ENCODE data around the gene ZBTB34. TPM values are rescaled to one million over a fixed set of nuclear protein-coding genes. Genes with fewer than 3 reads are reported as not detected.

Gene ZBTB34
- total RNA-seq, 1 experiment from 2014 or later: 15.8 TPM

DNA sequence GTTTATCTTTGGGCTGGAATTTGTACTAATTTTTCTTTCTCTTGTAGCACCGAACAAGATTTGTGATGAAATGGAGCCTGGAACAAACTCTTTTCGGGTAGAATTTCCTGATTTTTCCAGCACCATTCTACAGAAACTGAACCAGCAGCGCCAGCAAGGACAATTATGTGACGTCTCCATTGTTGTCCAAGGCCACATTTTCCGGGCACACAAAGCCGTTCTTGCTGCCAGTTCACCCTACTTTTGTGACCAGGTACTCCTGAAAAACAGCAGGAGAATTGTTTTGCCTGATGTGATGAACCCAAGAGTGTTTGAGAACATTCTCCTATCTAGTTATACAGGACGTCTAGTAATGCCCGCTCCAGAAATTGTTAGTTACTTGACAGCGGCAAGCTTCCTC lies 28.0 kb upstream of the ZBTB34 start:
- Histone ChIP-seq H3T11ph (ENCODE audit: low read length) (no peak overlapping the region), H3K18ac (ENCODE audit: insufficient read length, low read depth, low read length) (no peak overlapping the region), H3K4me1 (ENCODE audit: insufficient read depth, low read length) (no peaks in the 10 kb centered on the region), H4K8ac (replicated peaks; ENCODE audit: insufficient read length, low read depth, low read length) (no peak overlapping the region), H3K27me3 (ENCODE audit: insufficient read depth, low read length) (no peaks in the 10 kb centered on the region), H3K4ac (ENCODE audit: low read depth, low read length) (no peak overlapping the region), H2BK15ac (ENCODE audit: low read depth, low read length) (no peak overlapping the region), H3K79me2 (ENCODE audit: insufficient read depth, low read length) (no peaks in the 10 kb centered on the region), H3K9me3 (ENCODE audit: control insufficient read depth, low read depth, low read length) (no peaks in the 10 kb centered on the region), H3K23ac (ENCODE audit: insufficient read length, low read depth, low read length) (no peak overlapping the region), H2AK5ac (ENCODE audit: insufficient read length, low read length) (no peak overlapping the region), H3K79me1 (ENCODE audit: insufficient read depth, low read depth, low read length, poor library complexity, severe bottlenecking) (no peaks in the 10 kb centered on the region), H4K5ac (ENCODE audit: insufficient read length, low read depth, low read length) (no peak overlapping the region), H2AFZ (ENCODE audit: low read length) (no peak overlapping the region), H3K9ac (ENCODE audit: extremely low read depth, insufficient read length, low read length) (no peak overlapping the region), H3K56ac (ENCODE audit: insufficient read length, low read depth, low read length) (no peak overlapping the region), H3K14ac (ENCODE audit: insufficient read depth, low read length) (no peak overlapping the region), H3K23me2 (ENCODE audit: insufficient read length, low read depth, low read length, poor library complexity, severe bottlenecking) (no peaks in the 10 kb centered on the region), H3K4me2 (ENCODE audit: insufficient read depth, insufficient read length, low read length) (no peak overlapping the region), H2BK120ac (ENCODE audit: low read depth, low read length, poor library complexity, severe bottlenecking) (no peak overlapping the region), H4K20me1 (ENCODE audit: control insufficient read depth, insufficient read depth, insufficient read length) (no peaks in the 10 kb centered on the region), H2BK5ac (ENCODE audit: insufficient read length, low read length) (no peak overlapping the region), H2BK12ac (ENCODE audit: insufficient read length, low read depth, low read length) (no peak overlapping the region), H4K91ac (ENCODE audit: insufficient read length, low read depth, low read length) (no peak overlapping the region), H2BK20ac (ENCODE audit: low read depth, low read length, poor library complexity, severe bottlenecking) (no peak overlapping the region), H3K27ac (ENCODE audit: insufficient read length, low read depth, low read length) (no peak overlapping the region)
- Mint-ChIP-seq H3K27me3 (ENCODE audit: low read depth) (no peaks in the 10 kb centered on the region; the same call in 1 of the 2 replicates), H3K4me1 (no peaks in the 10 kb centered on the region), H3K4me3 (no peak overlapping the region), H3K9me3 (no peaks in the 10 kb centered on the region), H3K36me3 (ENCODE audit: insufficient read depth in 1 of 3, low read depth in 3 of 3) (peaks cover 13 to 42% (median 33%) of the 10 kb centered on the region in 3 experiments; a peak in 6 of 7 replicates), H3K27ac (no peak overlapping the region)
- DNase-seq: no peak
- WGBS (ENCODE audit: extremely low coverage, insufficient read length, low lambda C conversion rate): no CpG with 5 or more reads among the region's 9 CpGs
- TF ChIP-seq, protein P1, sequence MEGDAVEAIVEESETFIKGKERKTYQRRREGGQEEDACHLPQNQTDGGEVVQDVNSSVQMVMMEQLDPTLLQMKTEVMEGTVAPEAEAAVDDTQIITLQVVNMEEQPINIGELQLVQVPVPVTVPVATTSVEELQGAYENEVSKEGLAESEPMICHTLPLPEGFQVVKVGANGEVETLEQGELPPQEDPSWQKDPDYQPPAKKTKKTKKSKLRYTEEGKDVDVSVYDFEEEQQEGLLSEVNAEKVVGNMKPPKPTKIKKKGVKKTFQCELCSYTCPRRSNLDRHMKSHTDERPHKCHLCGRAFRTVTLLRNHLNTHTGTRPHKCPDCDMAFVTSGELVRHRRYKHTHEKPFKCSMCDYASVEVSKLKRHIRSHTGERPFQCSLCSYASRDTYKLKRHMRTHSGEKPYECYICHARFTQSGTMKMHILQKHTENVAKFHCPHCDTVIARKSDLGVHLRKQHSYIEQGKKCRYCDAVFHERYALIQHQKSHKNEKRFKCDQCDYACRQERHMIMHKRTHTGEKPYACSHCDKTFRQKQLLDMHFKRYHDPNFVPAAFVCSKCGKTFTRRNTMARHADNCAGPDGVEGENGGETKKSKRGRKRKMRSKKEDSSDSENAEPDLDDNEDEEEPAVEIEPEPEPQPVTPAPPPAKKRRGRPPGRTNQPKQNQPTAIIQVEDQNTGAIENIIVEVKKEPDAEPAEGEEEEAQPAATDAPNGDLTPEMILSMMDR (conservative IDR thresholded peaks at IDR 0.05): no peak
